Superior temporal gyrus (tissue), 1 donor: Measurements from ENCODE around the gene TRAM2.
"Not testable (repeated sequence)": the region's sequence is repeated elsewhere in the genome, so short reads cannot be mapped to it uniquely, and the experiment has no call there.

Source experiments
- DNase-seq: peaks from one replicate; pipeline ENCODE4 v3.0.0-alpha.2; 2016; ENCODE audit errors: extremely low spot score

Gene TRAM2

DNA sequence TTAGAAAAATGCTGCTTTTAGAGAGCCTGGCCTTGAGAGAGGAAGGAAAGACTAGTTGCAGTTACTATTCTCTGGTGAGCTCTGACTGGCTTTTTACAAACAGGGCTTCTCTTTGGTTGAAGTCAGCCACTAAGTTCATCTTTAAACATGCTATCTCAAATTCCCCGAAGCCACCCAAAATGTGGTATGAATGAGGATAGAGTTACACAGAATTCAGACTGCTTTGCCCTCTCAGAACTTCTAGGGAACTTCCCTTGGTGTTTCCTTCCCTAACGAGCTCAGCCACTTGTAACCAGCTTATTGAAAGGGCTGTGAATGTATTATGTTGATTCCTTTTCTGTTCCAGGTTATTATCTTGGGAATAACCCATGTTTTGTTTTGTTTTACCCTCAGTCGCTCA, 83.2 kb downstream of the TRAM2 start:
- no peak for DNase-seq

- no peak for DNase-seq
Observed at GRCh38 chr6:52491203-52492069, 85.4 kb downstream of the TRAM2 start.

DNA sequence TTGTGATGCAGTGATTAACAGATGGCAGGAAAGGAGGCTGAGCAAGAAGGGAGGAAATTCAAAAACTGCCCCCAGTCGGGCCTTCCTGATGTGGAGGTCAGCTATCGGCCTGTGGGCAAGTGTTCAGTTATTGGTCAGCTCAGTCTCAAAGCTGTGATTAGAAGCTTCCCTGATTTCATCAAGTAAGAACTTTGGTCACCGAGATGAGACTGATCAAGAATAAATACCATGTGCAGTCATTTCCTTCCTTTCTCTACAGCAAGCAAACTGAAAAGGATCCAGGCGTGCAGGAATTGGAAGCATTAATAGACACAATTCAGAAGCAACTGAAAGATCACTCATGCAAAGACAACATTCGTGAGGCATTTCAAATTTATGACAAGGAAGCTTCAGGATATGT, 87.0 kb downstream of the TRAM2 start:
- DNase-seq: no peak

DNA sequence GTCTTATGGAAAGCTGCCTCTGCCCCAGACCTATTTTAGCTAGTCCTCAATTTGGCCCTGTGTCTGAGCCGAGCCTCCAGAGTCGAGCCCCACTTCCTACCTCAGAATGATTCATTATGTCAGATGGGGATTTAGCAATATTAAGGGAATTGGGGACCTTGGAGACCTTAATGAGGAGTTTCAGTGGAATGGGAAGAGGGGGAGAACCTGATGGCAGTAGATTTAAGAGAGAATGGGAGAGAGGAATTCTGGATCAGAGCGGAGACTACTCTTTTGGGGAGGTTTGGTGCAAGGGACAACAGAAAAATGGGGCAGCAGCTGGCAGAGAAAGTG, 93.2 kb downstream of the TRAM2 start:
- DNase-seq: no peak

- DNase-seq: no peak
Observed at GRCh38 chr6:52482903-52483670, 93.8 kb downstream of the TRAM2 start.

DNA sequence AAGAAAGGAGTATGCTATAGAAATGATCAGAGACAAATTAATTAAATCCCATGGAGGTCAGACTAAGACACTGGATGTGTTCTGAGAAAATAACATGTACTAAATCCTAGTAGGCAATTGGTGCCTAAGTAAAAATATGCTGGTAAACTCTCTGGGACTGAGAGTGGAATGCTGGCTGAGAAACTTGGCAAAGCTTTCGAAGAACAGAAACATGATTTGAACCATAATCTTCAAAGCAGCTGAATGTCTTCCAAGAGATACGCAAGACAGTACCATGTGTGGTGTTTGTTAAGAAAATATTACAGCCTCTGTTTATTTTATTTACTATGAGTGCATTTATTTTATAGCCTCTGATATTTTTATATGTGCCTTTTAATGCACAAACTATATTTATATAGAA, 101.6 kb downstream of the TRAM2 start:
- DNase-seq: no peak

GRCh38 chr6:52474173-52474572, 102.7 kb downstream of the TRAM2 start:
- DNase-seq: no peak

DNA sequence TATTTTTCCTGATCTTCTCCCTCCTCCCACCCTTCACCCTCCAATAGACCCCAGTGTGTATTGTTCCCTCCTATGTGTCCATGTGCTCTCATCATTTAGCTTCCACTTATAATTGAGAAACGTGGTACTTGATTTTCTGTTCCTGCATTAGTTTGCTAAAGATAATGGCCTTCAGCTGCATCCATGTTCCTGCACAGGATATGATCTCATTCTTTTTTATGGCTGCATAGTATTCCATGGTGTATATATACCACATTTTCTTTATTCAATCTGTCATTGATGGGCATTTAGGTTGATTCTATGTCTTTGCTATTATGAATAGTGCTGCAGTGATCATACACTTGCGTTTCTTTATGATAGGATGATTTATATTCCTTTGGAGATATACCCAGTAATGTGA, 115.7 kb downstream of the TRAM2 start:
- DNase-seq: not testable (repeated sequence)

- no peak for DNase-seq
Observed at GRCh38 chr6:52457096-52457495, 119.8 kb downstream of the TRAM2 start.

DNA sequence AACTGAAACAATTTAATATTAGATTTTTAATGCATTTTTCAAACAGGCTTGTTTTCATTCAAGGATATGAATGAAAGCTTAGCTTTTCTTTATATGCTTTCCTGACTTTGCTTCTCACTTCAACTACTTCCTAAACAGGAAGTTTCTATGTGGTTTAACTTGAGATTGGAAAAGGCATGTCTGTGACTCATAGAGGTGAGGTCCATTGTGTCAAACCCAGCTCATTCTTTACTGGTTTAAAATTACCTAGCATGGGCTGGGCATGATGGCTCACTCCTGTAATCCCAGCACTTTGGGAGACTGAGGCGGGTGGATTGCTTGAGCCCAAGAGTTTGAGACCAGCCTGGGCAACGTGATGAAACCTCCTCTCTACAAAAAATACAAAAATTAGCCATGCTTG, 122.3 kb downstream of the TRAM2 start:
- DNase-seq: no peak
